HepG2 (cell line): ENCODE measurements around the gene SMPD3. TPM values are rescaled to one million over a fixed set of nuclear protein-coding genes. Genes with fewer than 3 reads are reported as not detected.
A peak's percentile ranks its signal among the peaks of the same experiment; 100 is the strongest.

Experiments used
- ATAC-seq: fragments of 200-7000 bp; cut with Tn5 transposase; 3 replicates; pipeline ENCODE4 v1.9.1; 2020; ENCODE audit warnings: mild to moderate bottlenecking, moderate library complexity
- BruUV-seq: library from RNA; stranded (reverse); fragments of 400-500 nt; replicated peaks from 2 replicates; lab custom pipeline; 2021; lab: Mats Ljungman, UMichigan
- CTCF ChIA-PET: fragments of 300-600 bp; formaldehyde crosslinking; extraction: SDS; loops from one replicate; lab custom pipeline; 2021; ENCODE audit warnings: low total read pairs, inconsistent platforms, low intra/inter-chr PET ratio; lab: Yijun Ruan, JAX
- POLR2A ChIA-PET: fragments of 350-600 bp; sonication (Branson Sonifier 250); formaldehyde crosslinking; loops from one replicate; lab custom pipeline; 2020; ENCODE audit warnings: antibody characterized with exemption, inconsistent platforms; lab: Yijun Ruan, JAX
- DNase-seq: peaks from one replicate; pipeline ENCODE4 v3.0.0-alpha.2; 2015; ENCODE audit warnings: low spot score
- FAIRE-seq: peaks from 3 replicates; lab custom pipeline; 2011; peaks lifted over from hg19 to GRCh38; lab: Jason Lieb, UNC
- H2AFZ ChIP-seq: one replicate; pipeline ENCODE4 v1.6.1; 2011; ENCODE audit warnings: low read length, inconsistent platforms
- H3K27ac ChIP-seq: fragments of 300-600 bp; 3 replicates; pipeline ENCODE4 v1.8.0; 2011; ENCODE audit warnings: mixed run types, mild to moderate bottlenecking, mixed read lengths, low read length, inconsistent platforms; ENCODE audit not compliant: insufficient read depth; ENCODE audit errors: extremely low read length
- H3K27me3 ChIP-seq, 2 experiments: fragments of 200-600 bp in 1 of 2; 2 replicates in 1 of 2; 3 replicates in 1 of 2; pipeline versions ENCODE4 v1.6.0 to v1.8.0; 2011; ENCODE audit warnings: low read length in 2 of 2, mild to moderate bottlenecking in 2 of 2, moderate library complexity in 2 of 2, inconsistent platforms in 1 of 2; ENCODE audit not compliant: insufficient read depth in 2 of 2, control insufficient read depth in 1 of 2
- H3K36me3 ChIP-seq, 2 experiments: fragments of 200-600 bp in 1 of 2; replicated peaks in 1 of 2; 2 replicates in 1 of 2; 3 replicates in 1 of 2; pipeline versions ENCODE4 v1.5.1 to v1.8.0; 2011; ENCODE audit warnings: low read length in 2 of 2, inconsistent platforms in 1 of 2; ENCODE audit not compliant: insufficient read depth in 2 of 2, control insufficient read depth in 1 of 2
- H3K4me1 ChIP-seq: 2 replicates; pipeline ENCODE4 v1.5.1; 2012; ENCODE audit warnings: low read length, inconsistent platforms; ENCODE audit not compliant: insufficient read depth
- H3K4me2 ChIP-seq: 2 replicates; pipeline ENCODE4 v1.6.0; 2011; ENCODE audit warnings: low read depth, low read length, inconsistent platforms
- H3K4me3 ChIP-seq, 3 experiments: fragments of 200-600 bp in 1 of 3; sonication (generic), shearing (Covaris generic) in 1 of 3; replicated peaks in 1 of 3; 2 replicates each; pipeline ENCODE4 v1.5.1; 2011 to 2016; ENCODE audit warnings: low read length in 3 of 3, inconsistent platforms in 2 of 3, low read depth in 2 of 3, mild to moderate bottlenecking in 2 of 3, control low read depth in 1 of 3, mixed read lengths in 1 of 3; ENCODE audit not compliant: insufficient read depth in 1 of 3
- H3K79me2 ChIP-seq: one replicate; pipeline ENCODE4 v1.6.1; 2011; ENCODE audit warnings: low read length, inconsistent platforms; ENCODE audit not compliant: insufficient read depth
- H3K9ac ChIP-seq: 2 replicates; pipeline ENCODE4 v1.6.0; 2011; ENCODE audit warnings: mild to moderate bottlenecking, low read depth, low read length, inconsistent platforms; ENCODE audit not compliant: insufficient read depth
- H3K9me3 ChIP-seq: 2 replicates; pipeline ENCODE4 v1.5.1; 2012; ENCODE audit warnings: mild to moderate bottlenecking, low read length
- H4K20me1 ChIP-seq: 2 replicates; pipeline ENCODE4 v1.6.0; 2011; ENCODE audit warnings: inconsistent platforms, mild to moderate bottlenecking, low read length, moderate library complexity; ENCODE audit not compliant: insufficient read depth
- EEA1 ChIP-seq: sonication (generic); formaldehyde crosslinking; IDR thresholded peaks from 2 replicates; pipeline ENCODE4 v1.5.1; 2020; ENCODE audit warnings: mild to moderate bottlenecking, missing genetic modification reagents, borderline replicate concordance
- MEF2D ChIP-seq: sonication (generic); formaldehyde crosslinking; IDR thresholded peaks from 2 replicates; pipeline ENCODE4 v1.5.1; 2020; ENCODE audit warnings: mild to moderate bottlenecking, missing genetic modification reagents
- NCOA1 ChIP-seq: sonication (generic); formaldehyde crosslinking; IDR thresholded peaks from 2 replicates; pipeline ENCODE4 v1.9.0; 2021; ENCODE audit warnings: missing genetic modification reagents
- NFKBIZ ChIP-seq: IDR thresholded peaks from 2 replicates; pipeline ENCODE4 v1.6.1; 2018; ENCODE audit warnings: missing genetic modification reagents, missing compliant biosample characterization
- PHF20 ChIP-seq: sonication (generic); formaldehyde crosslinking; IDR thresholded peaks from 2 replicates; pipeline ENCODE4 v1.5.0; 2020; ENCODE audit warnings: mild to moderate bottlenecking, missing genetic modification reagents
- ZKSCAN8 ChIP-seq: IDR thresholded peaks from 2 replicates; pipeline ENCODE4 v1.6.1; 2016; ENCODE audit warnings: borderline replicate concordance, missing genetic modification reagents, missing compliant biosample characterization
- ZNF337 ChIP-seq: sonication (generic); formaldehyde crosslinking; IDR thresholded peaks from 2 replicates; pipeline ENCODE4 v1.5.1; 2020; ENCODE audit warnings: missing genetic modification reagents, low read depth, mild to moderate bottlenecking, borderline replicate concordance
- ZNF543 ChIP-seq: sonication (generic); formaldehyde crosslinking; IDR thresholded peaks from 2 replicates; pipeline ENCODE4 v1.4.0; 2020; ENCODE audit warnings: mild to moderate bottlenecking, missing genetic modification reagents
- WGBS: methylation state at CpG from one replicate; pipeline ENCODE4 v1.1.6; 2017; ENCODE audit warnings: low lambda C conversion rate; 5-methylcytosine and 5-hydroxymethylcytosine counted together
- in situ Hi-C: cut with HindIII; loops from 2 replicates; pipeline ENCODE4 v1.10.0; 2017; ENCODE audit warnings: low pct_unique_long_range_greater_than_20kb; ENCODE audit not compliant: extremely low pct_ligation_motif_present
- intact Hi-C: fragments of 100-400 bp; cut with micrococcal nuclease; formaldehyde crosslinking; loops from one replicate; pipeline ENCODE4 v1.10.0; 2022; ENCODE audit not compliant: unreplicated experiment
- polyA plus RNA-seq, 8 experiments: library from polyadenylated mRNA; depleted of rRNA in 3 of 8; stranded (reverse) in 7 of 8; unstranded in 1 of 8; fragments of >200 nt; fragmentation: Illumina TruSeq in 4 of 8; extraction: Trizol in 4 of 8; gene quantifications; 2 replicates each; pipeline versions ENCODE4 v1.2.1 to v1.2.3, GENCODE V29; 2011 to 2016; ENCODE audit warnings: low read depth in 4 of 8, missing spikeins in 1 of 8, mixed read lengths in 1 of 8; ENCODE audit not compliant: insufficient read depth in 1 of 8
- total RNA-seq, 5 experiments: library from RNA; depleted of rRNA; stranded (reverse); fragments of >200 nt; fragmentation: Illumina TruSeq; extraction: Trizol; gene quantifications; 2 replicates each; pipeline ENCODE4 v1.2.3, GENCODE V29; 2016; ENCODE audit warnings: low read depth in 1 of 5
- TF ChIP-seq, protein P1 (sequence below): fragments of 450-650 bp; IDR thresholded peaks from 2 replicates; pipeline ENCODE4 v1.6.1; 2017
- TF ChIP-seq, protein P2 (sequence below): sonication (generic); formaldehyde crosslinking; IDR thresholded peaks from 2 replicates; pipeline ENCODE4 v1.5.0; 2020; ENCODE audit warnings: mild to moderate bottlenecking, missing genetic modification reagents, borderline replicate concordance
- TF ChIP-seq, protein P3 (sequence below): sonication (generic); formaldehyde crosslinking; IDR thresholded peaks from 2 replicates; pipeline ENCODE4 v1.5.1; 2020; ENCODE audit warnings: mild to moderate bottlenecking, missing genetic modification reagents

The SMPD3 gene
- total and polyA plus RNA-seq, 2 of the 13 experiments (the other 11 are each of a cell fraction or from before 2014, with no cell fraction given) = 0.07 to 0.32 TPM

DNA sequence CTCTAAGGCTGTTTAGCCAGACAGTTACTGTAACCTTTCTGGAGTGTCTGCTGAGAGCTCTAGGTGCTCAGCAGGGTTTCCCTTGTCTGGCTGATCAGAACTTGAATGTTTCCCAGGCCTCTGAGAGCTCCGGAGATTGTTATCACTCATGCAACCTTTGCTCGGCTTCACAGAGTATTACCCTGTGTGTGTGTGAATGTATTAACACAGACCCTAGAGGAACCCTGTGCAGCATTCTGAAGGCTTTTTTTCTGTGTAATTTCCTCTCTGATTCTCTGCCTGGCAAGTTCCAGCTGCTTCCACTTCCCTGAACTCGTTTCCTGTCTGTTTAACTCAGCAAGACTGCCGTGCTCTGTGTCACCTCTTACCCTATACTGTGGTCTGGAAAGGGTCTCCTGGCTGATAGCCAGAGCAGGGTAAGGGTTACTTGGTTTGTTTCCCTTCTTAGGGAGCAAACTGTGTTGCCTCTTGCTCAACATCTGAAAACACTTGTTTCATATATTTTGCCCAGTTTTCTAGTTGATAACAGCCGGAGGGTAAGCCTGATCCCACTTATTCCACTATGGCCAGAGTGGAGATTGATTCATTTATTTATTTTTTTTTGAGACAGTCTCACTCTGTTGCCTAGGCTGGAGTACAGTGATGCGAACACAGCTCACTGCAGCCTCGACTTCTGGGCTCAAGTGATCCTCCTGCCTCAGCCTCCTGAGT, 115.7 kb downstream of the SMPD3 start (continued):
- 0 out of 2 replicates have a peak, but pooled peaks have one; percentile 20 for TF ChIP-seq ZNF543 (CRISPR knock-in tag)
- peak; percentile 47; the same call in 1 of the 2 replicates for TF ChIP-seq ZKSCAN8 (CRISPR knock-in tag)

DNA sequence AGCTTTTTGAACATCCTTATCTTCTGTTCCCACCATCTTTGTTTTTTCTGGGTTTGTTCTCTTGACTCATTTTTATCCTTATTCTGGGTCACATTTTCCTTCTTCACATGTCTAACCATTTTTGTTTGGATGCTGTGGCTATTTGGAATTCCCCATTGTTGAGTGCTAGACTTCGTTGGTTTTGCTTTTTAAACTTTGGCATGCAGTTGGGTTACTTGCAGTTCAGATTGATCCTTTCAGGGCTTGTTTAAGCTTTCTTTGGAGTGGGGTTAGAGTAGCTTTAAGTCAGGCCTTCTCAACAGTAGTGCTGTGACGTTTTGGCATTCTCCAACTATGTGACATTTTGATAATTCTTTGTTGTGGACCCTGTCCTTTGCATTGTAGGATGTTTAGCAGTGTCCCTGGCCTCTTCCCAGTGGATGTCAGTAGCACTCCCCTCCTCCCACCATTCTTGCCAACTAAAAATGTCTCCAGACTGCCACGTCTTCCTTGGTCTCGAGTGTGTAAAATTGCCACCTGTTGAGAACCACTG, 116.4 kb downstream of the SMPD3 start:
- Histone ChIP-seq H2AFZ (peak overlapping the region; percentile 8), H3K4me2 (peak overlapping the region; percentile 80), H3K9ac (peak overlapping the region; percentile 63), H3K36me3 (peaks cover 11 to 24% of the 10 kb centered on the region in 2 experiments), H3K79me2 (no peaks in the 10 kb centered on the region), H3K9me3 (no peaks in the 10 kb centered on the region), H3K27me3 (no peaks in the 10 kb centered on the region), H3K4me3 (peak overlapping the region in 2 of 3 experiments; percentile 5 to 40; a peak in 2 of 6 replicates), H4K20me1 (no peaks in the 10 kb centered on the region), H3K4me1 (peaks cover 50% of the 10 kb centered on the region), H3K27ac (peak overlapping the region; percentile 80)
- POLR2A ChIA-PET = interaction anchor here (1.0 to 2.1 kb wide), 8 partner anchors 21 to 252 kb away, joined by 3 to 19 read pairs (median 4); partner anchors contain the start of genes NFATC3, PRMT7, SLC7A6 and SLC7A6OS
- CTCF ChIA-PET = interaction anchor here (7.0 kb wide), 1 partner anchor 69 kb away, joined by 96 read pairs; the partner anchor contains the start of gene SLC7A6
- FAIRE-seq = no peak
- intact Hi-C loops = loop anchor here (5.0 kb wide), 1 partner anchor 245 kb away; the partner anchor contains the start of gene NFATC3
- 14% methylated on average over 4 of the region's 4 CpGs for WGBS
- in situ Hi-C loops = loop anchor here (10.0 kb wide), 1 partner anchor 247 kb away; the partner anchor contains the start of gene NFATC3
- peak; percentile 60 for ATAC-seq
- BruUV-seq = no TSS peak
- DNase-seq = peak; percentile 56
- TF ChIP-seq, protein P1, sequence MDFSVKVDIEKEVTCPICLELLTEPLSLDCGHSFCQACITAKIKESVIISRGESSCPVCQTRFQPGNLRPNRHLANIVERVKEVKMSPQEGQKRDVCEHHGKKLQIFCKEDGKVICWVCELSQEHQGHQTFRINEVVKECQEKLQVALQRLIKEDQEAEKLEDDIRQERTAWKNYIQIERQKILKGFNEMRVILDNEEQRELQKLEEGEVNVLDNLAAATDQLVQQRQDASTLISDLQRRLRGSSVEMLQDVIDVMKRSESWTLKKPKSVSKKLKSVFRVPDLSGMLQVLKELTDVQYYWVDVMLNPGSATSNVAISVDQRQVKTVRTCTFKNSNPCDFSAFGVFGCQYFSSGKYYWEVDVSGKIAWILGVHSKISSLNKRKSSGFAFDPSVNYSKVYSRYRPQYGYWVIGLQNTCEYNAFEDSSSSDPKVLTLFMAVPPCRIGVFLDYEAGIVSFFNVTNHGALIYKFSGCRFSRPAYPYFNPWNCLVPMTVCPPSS = no peak
- peak; percentile 21; the same call in 1 of the 2 replicates for TF ChIP-seq PHF20
- no peak for TF ChIP-seq EEA1 (CRISPR knock-in tag)
- TF ChIP-seq, protein P2, sequence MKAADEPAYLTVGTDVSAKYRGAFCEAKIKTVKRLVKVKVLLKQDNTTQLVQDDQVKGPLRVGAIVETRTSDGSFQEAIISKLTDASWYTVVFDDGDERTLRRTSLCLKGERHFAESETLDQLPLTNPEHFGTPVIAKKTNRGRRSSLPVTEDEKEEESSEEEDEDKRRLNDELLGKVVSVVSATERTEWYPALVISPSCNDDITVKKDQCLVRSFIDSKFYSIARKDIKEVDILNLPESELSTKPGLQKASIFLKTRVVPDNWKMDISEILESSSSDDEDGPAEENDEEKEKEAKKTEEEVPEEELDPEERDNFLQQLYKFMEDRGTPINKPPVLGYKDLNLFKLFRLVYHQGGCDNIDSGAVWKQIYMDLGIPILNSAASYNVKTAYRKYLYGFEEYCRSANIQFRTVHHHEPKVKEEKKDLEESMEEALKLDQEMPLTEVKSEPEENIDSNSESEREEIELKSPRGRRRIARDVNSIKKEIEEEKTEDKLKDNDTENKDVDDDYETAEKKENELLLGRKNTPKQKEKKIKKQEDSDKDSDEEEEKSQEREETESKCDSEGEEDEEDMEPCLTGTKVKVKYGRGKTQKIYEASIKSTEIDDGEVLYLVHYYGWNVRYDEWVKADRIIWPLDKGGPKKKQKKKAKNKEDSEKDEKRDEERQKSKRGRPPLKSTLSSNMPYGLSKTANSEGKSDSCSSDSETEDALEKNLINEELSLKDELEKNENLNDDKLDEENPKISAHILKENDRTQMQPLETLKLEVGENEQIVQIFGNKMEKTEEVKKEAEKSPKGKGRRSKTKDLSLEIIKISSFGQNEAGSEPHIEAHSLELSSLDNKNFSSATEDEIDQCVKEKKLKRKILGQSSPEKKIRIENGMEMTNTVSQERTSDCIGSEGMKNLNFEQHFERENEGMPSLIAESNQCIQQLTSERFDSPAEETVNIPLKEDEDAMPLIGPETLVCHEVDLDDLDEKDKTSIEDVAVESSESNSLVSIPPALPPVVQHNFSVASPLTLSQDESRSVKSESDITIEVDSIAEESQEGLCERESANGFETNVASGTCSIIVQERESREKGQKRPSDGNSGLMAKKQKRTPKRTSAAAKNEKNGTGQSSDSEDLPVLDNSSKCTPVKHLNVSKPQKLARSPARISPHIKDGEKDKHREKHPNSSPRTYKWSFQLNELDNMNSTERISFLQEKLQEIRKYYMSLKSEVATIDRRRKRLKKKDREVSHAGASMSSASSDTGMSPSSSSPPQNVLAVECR (CRISPR knock-in tag) = peak; percentile 56; the same call in 1 of the 2 replicates
- TF ChIP-seq ZNF337 (CRISPR knock-in tag) = 0 out of 2 replicates have a peak, but pooled peaks have one; percentile 35
- TF ChIP-seq, protein P3, sequence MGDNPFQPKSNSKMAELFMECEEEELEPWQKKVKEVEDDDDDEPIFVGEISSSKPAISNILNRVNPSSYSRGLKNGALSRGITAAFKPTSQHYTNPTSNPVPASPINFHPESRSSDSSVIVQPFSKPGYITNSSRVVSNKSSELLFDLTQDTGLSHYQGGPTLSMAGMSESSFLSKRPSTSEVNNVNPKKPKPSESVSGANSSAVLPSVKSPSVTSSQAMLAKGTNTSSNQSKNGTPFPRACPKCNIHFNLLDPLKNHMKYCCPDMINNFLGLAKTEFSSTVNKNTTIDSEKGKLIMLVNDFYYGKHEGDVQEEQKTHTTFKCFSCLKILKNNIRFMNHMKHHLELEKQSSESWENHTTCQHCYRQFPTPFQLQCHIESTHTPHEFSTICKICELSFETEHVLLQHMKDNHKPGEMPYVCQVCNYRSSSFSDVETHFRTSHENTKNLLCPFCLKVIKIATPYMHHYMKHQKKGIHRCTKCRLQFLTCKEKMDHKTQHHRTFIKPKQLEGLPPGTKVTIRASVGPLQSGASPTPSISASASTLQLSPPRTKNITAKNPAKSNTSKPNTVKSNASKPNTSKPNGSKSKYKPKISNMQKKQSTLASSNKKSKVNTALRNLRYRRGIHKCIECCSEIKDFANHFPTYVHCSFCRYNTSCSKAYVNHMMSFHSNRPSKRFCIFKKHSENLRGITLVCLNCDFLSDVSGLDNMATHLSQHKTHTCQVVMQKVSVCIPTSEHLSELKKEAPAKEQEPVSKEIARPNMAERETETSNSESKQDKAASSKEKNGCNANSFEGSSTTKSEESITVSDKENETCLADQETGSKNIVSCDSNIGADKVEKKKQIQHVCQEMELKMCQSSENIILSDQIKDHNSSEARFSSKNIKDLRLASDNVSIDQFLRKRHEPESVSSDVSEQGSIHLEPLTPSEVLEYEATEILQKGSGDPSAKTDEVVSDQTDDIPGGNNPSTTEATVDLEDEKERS (CRISPR knock-in tag) = 0 out of 2 replicates have a peak, but pooled peaks have one; percentile 1
- no peak for TF ChIP-seq MEF2D (CRISPR knock-in tag)
- peak; percentile 23; the same call in 1 of the 2 replicates for TF ChIP-seq NCOA1 (CRISPR knock-in tag)
- TF ChIP-seq NFKBIZ (CRISPR knock-in tag) = 0 out of 2 replicates have a peak, but pooled peaks have one; percentile 2
